Stimulated activated CD4-positive, alpha-beta T cell treated with anti-CD3 and anti-CD28 coated beads, Interleukin-4, amount 100 ng/mL, for 48 hours (primary cell): ENCODE measurements around the gene FANCG.

Experiments used
- DNase-seq, 2 donors: peaks; one replicate each; pipeline ENCODE4 v3.0.0-alpha.2; 2020; ENCODE audit warnings: low read depth in 2 of 2

Gene FANCG

DNA sequence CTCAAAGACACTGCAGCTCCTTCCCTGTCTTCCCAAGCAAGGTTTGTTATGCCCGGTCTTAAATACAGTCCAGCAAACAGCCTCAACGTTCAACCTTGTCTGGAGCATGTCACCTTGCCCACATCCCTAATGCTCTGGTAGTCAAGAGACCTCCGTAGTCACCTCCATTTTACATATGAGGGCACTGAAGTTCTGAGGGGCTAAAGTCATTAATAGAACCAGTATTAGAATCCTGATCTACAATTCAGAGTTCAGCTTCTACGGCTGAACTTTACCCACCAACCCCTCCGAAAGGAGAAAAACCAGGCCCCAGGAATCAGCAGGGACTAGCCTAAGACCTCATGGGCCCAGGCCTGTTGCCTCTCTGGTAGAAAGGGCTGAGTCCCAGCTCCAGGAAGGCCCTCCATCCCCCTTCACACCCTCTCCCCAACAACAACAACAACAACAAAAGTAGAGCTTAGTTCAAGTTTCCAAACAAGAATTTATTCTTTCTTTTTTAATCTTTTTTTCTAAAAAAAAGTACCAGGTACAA lies 24.0 kb upstream of the FANCG start:
- no peak for DNase-seq

DNA sequence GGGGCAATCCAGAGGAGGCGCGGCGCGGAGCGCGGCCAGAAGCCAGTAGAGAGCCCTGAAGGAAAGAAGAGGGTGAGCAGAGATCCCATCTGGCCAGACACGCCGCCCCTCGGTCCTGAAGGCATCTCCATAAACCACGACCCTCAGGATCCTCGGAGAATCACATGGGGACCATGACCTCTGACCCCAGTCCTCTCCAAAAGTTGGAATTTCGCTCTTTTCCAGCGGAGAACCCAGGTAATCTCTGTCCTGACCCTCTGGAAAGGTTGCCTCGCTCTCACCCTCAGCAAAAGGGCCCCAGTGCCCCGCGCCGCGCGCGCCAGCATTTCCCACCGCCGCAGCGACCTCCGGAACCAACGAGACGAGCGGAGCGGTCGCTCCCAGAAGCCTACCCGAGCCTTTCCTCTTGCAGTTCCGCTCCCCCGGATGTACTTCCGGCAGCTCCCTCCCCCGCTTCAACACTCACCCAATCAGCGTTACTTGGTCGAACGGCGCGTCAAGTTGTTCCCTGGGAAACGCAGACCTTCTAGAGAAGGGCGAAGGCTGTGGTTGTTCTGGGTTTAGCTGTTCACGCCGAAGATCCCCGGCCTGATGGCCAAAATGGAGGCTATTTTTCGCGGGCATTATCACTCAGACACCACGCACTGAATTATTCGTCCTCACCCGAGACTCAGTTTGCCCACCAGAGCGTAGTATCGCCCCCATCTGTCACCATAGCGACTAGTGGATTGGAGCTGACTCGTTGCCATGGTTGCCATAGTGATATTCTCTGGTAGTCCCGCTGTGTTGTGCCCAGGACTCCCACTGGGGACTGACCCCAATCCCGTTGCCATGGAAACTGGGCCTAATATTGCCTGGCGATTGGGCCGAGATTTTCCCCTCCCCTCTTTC lies 23.3 kb upstream of the FANCG start, which contains the start of gene STOML2:
Gene STOML2 (minus strand): TSS at position 363 of the 891 bp plus-strand sequence. CDS start 37 bp downstream, at position 326.
- DNase-seq = peak; percentile 84 to 88

DNA sequence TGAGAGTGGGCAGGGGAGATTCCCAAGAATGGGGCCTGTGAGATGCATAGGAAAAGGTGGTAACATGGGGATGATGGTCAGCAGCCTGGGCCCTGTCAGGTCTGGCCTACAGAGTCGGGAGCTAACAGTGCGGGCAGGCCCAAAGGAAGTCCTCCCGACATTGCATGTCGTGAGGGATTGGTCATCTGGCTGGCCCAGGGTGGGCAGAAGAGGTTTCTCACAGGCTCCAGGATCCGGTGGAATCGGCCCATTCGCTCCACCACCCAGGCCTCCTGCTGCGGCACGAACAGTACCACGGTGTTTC lies 22.7 kb upstream of the FANCG start:
- DNase-seq = no peak

DNA sequence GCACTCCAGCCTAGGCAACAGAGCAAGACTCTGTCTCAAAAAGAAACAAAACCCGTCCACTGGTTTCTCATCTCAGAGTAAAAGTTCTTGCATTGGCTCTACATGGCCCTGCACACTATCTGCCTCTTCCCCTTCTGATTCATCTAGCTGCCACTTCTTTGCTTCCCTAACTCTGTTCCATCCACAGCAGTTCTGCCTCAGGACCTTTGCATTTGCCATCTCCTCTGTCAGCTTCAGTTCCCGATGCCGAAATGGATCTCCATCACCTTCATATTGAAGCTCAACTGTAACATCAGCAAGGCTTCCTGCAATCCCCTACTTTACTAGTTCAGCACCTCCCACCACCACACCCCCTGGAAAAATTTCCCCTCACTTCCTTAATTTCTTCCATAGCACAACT lies 17.8 kb upstream of the FANCG start:
- DNase-seq = no peak

DNA sequence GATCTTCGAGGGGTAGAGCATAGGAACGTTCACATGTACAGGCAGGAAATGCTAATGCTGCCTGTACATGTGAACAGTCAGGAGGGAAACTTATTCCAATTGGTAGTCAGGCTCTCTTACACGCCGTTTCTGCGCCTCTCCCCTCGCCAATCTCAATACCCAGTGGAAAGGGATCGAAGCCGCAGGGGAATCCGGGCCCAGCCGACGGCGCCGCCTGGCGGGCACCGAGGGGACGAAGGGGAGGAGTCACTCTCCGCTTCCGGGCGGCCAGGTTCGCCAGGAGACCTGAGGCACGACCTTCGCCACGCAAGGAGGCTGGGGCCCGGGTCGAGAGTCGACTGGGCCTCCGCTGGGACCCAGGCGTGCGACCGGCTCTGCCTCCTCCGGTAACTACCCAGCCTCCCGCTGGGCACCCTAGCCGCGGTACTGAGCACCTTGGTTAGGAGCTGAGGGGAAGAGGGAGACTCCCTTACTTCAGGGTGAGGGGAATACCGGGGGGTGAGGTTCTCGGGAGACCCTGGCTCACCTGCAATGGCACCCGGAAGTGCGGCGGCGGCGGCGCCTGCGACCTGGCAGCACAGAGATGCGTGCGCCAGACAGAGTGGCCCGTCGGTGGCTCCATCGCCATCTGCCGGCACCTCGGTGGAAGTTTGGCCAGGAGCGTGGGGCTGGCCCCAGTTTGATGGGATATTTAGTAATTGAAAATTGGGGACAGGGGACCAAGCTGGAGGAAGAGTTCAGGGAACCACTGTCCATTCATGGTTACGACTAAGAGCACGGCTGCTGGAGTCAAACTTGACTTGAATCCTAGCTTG lies 16.5 kb upstream of the FANCG start, which contains the start of gene PIGO:
Gene PIGO (minus strand): TSS at position 557 of the 815 bp plus-strand sequence. CDS start 1,026 bp downstream, outside the sequence.
- DNase-seq = peak; percentile 88

DNA sequence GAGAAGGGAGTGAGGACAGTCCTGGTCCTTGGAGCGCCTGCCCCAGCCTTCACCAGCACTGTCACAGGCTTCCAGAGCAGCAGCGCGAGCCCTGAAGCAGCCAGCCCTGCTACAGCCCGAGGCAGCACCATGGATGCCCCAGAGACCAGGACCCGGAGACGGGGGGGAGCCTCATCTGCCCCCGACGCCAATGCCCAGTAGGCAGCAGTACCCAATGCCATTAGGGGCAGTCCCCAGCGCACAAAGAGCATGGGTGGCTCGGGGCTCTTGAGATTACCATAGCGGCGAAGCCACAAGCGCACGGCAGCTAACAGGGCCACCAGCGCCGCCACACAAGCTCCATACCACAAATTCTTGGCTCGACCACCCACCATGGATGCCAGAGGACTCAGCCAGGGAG lies 11.8 kb upstream of the FANCG start:
- DNase-seq = no peak

DNA sequence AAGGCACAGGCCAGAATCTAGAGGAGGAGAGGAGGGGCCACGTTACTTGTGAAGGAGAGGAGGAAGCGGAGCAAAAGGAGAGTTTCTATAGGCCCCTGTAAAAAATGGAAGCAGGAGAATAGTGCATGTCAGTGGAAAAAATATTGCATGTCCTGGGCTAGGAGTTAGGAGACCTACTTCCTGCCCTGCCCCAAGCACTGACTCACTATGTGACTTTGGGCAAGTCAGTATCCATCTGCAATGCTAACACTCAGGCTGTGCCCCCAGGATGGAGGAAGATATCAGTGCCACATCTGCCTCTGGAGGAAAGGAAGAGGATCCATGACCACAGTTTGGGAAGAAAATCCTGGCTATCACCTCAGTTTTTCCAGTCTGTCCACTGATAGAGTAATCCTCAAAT lies 9.7 kb upstream of the FANCG start:
- DNase-seq = no peak

DNA sequence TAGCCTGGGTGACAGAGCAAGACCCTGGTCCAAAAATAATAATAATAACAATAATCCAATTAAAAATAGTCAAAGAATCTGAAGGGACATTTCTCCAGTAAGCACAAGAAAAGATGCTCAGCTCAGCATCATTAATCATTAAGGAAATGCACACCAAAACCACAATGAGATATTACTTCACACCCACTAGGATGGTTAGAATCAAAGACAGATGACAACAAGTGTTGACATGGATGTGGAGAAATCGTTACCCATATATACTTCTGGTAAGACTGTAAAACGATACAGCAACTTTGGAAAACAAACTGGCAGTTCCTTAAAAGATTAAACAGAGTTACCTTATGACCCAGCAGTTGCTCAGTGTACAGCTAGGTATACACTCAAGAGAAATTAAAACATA lies 5.3 kb upstream of the FANCG start:
- no peak for DNase-seq

DNA sequence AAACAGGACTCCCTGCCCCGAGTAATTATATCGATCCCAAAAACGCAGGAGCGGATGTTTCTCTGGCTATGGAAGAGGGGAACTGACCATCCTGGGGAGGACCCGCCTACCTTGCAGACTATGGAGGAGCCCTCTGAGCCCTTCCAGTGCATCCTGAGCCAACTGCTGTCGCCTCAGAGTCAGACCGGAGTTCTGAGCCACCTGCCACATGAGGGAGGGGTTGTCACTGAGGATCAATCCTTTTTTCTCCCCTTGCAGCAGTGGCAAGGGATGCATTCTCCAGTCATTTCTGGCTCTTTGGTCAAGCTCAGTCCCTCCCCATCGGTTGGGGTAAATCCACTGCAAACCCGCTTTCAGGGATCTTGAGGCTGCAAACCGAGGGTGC lies 709 bp downstream of the FANCG start:
- no peak for DNase-seq

DNA sequence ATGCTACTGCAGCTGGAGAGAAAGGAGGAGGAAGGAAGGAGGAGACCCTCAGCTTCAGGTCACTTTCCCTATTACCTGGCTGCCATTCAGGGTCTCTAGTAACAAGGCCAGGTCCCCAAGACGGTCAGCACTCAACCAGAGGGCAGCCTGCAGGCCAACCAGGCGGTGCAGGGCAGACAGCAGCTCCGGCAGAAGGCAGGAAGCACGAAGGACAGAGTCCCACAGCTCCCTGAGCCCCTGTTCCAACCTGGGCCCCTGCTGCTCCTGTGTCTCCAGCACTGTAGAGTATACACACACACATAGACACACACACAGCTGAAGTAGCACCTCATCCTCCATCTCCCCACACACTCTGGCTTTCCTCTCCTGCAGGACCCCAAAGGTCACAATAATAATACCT lies 1.7 kb downstream of the FANCG start:
- DNase-seq = no peak

DNA sequence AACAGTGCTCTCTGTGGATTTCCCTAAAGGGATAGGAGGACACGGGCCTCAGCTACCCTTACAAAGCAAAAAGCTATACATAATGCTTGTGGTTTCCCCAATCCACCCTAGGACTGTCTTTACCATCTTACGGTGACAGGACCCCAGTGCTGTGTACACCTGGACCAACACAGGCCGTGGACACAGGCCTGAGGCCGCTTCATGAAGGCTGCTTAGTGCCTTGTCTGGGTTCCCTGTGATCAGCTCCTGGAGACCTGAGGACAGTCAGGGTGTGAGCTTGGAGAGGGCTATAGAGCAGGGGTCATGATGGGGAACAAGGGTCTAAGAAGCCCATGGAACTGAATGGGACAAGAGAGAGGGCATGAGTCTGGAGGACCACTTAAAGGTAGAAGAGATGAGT lies 2.9 kb downstream of the FANCG start:
- no peak for DNase-seq

DNA sequence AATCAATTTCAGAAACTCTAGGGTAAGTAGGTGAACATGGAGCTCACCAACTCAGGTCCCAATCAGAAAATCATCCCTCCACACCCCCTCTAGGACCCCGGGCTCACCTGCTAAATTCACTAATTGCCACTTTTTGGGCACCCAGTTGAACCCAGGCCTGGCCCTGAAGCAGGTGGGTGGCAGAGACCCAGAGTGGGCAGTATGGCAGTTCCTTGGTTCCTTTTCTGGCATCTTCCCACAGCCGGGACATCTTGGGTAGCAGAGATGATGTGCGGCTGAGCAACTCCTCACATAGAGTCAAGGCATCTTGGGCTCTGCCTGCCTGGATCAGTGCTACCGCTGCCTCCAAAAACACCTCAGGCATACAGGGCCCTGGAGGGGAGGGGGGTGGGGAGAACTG lies 4.4 kb downstream of the FANCG start:
- no peak for DNase-seq

DNA sequence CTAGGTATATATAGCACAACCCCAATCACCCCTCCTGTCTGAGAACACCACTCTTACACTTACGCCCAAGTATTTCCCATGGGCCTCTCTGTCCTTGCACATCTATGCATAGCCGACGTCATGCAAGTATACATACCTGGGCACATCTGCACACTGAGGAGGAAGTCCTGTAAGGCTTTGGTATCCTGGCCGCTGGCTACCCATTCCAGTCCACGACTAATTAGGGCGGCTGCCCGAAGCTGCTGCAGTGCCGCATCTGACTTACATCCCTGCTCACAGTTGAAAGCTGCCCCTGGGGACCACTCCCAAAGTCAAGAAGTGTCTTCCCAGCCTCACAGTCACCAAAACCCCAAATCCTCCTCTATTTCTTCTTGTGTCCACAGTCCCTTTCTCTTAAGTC lies 5.0 kb downstream of the FANCG start:
- DNase-seq = no peak

DNA sequence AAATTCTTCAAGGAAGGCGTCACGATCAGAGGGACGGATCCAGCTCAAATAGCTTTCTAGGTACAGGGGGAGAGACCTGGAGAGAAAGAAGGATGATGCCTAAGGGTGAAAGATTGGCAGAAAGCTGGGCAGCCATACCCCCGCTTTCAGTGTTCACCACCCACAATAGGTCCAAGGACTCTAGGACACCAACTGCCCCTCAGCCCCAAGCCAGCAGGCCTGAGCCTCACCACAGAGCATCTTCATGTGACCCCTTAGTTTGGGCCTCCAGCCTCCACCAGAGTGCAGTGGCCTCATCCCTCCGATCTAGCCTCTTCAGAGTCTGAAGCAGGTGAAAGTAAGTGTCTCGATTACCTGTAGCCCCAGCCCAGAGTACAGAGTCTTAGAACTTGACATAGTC lies 5.6 kb downstream of the FANCG start:
- no peak for DNase-seq

DNA sequence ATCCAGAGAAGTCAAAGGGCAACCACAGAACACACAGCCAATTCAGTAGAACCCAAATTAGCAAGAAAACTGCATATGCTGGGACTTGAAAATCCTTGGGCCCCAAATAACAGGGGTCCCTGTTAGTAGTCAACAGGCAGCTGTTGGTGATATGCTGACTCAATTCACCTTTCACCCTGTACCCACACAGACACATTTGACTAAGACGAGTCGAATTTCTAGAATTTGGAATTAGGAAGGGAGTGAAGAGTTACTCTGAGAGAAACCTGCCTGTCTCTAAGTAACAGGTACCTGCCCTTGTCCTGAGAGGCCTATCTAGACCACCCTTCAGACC lies 6.5 kb downstream of the FANCG start:
- no peak for DNase-seq

DNA sequence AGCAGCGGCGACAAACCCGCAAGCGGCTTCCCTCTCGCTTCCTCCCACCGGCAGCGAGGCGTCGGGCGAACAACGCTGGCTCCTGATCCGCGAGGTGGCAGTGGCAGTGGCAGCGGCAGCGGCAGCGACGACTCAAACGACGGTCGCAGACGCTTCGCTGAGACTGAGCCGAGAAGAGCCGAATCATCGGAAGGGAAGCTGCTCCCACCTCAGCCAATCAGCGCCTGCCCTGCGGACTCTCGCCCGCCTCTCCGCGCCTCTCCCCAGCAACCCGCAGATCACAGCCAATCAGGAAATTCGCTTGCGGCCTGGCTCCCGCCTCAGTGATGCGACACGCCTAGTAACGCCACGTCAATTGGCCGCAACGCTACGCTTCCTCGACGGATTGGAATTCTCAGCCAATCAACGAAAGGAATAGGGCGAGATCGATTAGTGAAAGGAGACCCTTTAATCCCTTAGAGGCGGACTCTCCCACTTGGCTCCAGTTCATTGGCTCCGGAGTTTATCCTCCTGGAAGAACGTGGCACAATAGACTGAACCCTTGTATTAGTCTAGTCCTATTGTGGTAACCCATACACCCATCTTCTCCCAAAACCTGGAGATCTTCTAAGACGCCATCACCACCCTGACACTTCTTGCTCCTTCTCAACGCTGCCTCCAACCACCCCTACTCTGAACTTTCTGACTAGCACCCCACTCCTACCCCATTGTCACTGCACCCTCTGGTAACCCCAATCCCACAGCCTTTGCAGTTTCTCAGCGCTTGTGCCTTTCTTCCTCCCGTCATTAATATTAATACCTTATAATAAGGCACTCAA lies 7.1 kb downstream of the FANCG start, which contains the start of gene VCP:
Gene VCP (minus strand): TSS at position 165 of the 818 bp plus-strand sequence. CDS start 272 bp downstream, outside the sequence.
- peak; percentile 91 to 96 for DNase-seq

DNA sequence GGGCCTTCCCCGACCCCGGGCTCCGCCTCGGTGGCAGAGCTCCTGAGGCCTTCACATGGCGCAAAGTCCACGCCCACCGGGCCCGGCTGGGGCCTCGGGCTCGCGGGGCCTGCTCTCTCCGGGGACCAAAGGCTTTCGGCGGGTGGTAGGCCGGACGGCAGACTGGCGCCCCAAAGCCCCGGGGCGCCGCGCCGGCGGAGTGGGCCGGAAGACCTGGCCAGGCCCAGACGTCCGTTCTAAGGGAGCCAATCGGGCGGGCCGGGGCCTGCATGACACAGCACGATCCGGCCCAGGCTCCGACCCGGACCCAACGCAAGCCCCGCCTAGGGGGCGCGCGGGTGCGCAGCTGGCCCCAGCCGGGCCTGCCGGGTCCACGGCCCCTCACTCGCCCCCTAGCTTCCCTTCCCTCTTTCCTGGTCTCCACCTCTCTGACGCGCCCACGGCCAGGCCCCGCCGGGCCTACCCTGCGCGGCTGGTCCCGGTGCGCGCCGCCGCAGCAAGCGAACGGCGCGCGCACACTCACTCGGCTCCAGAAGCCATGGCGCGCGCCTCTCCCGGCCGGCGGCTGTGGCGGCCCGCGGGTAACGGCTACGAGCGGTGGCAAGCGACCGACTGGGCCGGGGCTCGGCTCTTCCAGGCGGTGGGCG lies 7.8 kb downstream of the FANCG start:
- peak; percentile 55 to 65 for DNase-seq

DNA sequence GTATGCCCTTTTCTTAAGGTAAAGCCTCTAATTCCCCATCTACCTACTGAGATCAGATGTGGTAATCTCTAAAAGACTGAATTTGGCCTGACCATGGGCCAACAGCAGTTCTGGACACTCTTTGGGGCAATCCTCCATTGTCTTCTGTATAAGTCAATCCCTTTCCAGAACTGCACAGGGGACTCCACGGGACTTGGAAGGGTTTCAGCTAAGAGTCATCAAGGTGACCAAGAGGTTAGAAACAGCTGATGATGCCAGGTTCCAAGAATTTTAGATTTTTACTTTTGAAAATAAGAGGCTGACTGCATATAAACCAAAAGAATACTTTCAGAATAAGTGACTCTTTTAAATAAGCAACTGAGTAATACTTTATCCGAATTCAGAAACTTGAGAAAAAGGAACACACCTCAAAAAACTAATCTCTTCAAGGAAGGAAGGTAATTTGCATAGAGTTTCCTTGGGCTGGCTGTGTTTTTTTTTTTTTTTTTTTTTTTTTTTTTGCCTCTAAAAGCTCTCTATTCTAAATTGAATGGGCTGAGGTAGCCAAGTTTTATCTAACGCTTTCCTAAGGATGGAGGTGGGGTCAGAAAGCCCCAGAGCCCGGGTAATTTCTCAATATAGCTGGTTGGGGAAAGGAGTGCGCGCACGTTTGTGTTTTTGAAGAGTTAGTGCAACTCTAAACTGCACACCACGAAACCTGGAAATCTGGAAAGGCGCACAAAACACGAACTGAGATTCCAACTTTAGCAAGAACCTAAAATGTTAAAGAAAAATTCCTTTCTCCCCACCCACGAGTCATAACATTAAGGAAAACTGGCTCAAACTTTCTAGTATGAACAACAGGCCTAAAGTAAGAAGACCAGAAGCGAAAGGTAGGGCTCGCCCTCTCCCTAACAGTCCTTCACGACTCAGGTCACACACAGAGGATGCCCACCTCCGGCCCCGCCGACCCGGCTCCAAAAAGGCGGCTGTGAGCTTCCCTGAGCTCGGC lies 8.6 kb downstream of the FANCG start:
- no peak for DNase-seq

DNA sequence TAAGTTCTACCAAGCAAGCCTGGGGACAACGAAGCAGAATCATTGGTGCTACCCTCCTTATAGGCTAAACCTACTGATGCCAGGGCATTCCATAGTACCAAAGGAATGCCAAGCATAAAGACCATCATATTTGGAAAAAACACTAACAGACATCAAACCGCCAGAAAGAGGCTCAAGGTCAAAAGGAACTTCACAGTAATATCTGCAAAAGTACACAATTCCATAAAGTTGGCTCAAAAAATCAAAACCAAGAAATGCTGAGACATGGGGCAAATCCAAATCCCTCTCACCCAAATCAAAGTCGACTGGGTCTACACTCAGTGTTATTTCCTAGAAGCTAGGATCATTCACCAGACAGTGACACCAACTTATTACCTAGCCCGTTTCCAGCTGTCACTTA lies 10.7 kb downstream of the FANCG start:
- no peak for DNase-seq

DNA sequence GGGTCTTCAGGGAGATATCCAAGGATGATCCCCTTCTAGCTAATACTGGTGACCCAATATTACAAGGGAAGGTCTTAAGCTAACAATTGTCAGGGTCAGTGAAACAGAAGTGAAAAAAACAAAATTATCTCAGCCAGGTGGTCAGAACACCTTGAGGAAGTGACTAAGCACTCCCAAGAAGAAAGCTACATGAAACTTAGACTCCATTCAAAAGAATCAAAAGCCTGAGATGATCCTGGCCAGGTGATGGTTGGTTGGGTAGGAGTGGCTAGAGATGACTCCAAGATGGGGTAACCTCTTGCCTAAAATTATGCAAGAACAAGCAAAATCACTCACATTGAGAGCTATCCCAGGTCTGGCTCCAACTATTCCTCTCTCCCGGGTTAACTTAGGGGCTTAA lies 12.7 kb downstream of the FANCG start:
- no peak for DNase-seq
